ACC112 (cell line): ENCODE measurements around the gene EN2.

Source experiments
- H2AFZ ChIP-seq: fragments of 200-600 bp; sonication (generic); one replicate; pipeline ENCODE4 v1.6.0; 2017; ENCODE audit warnings: antibody characterized with exemption, low read length; ENCODE audit not compliant: unreplicated experiment
- H3K27ac ChIP-seq: fragments of 200-600 bp; sonication (generic); 2 replicates; pipeline ENCODE4 v1.5.1; 2014; ENCODE audit warnings: low read depth, mild to moderate bottlenecking, antibody characterized with exemption, low read length, moderate library complexity
- H3K27me3 ChIP-seq: fragments of 200-600 bp; sonication (generic); 2 replicates; pipeline ENCODE4 v1.6.1; 2014; ENCODE audit warnings: mild to moderate bottlenecking, antibody characterized with exemption, low read length, moderate library complexity, mixed read lengths; ENCODE audit not compliant: insufficient read depth
- H3K36me3 ChIP-seq: fragments of 200-600 bp; sonication (generic); 2 replicates; pipeline ENCODE4 v1.6.1; 2016; ENCODE audit warnings: mild to moderate bottlenecking, antibody characterized with exemption, low read length, moderate library complexity, mixed read lengths; ENCODE audit not compliant: insufficient read depth
- H3K4me1 ChIP-seq: fragments of 200-600 bp; sonication (generic); one replicate; pipeline ENCODE4 v1.6.1; 2016; ENCODE audit warnings: low read length, mixed read lengths; ENCODE audit not compliant: insufficient read depth, unreplicated experiment, control insufficient read depth
- H3K4me3 ChIP-seq: fragments of 200-600 bp; sonication (generic); 2 replicates; pipeline ENCODE4 v1.5.1; 2014; ENCODE audit warnings: mild to moderate bottlenecking, low read depth, low read length
- H3K79me2 ChIP-seq: fragments of 200-600 bp; sonication (generic); one replicate; pipeline ENCODE4 v1.6.0; 2016; ENCODE audit warnings: low read length; ENCODE audit not compliant: control insufficient read depth, unreplicated experiment, insufficient read depth

EN2 gene

DNA sequence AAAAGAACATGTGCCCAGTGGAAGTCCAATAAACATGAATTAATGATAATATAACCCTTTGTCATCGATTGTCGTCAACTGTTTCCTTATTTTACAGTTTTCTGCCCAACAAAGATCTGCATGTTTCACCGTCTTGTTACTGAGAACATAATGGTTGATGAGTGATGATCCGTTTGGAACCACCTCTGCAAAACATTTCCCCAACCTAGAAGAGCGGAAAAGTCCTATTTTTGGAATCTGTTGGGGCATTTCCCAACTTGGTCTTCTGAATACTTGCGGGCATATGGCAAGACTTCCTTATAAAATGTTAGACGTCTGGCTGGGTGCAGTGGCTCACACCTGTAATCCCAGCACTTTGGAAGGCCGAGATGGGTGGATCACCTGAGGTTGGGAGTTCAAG is 56.4 kb downstream of the EN2 start:
- Histone ChIP-seq H2AFZ (no peak overlapping the region), H3K79me2 (no peaks in the 10 kb centered on the region), H3K27ac (no peak overlapping the region), H3K4me3 (no peak overlapping the region), H3K36me3 (no peaks in the 10 kb centered on the region), H3K27me3 (peaks cover 91% of the 10 kb centered on the region), H3K4me1 (no peaks in the 10 kb centered on the region)
